ENCODE data around the gene LRRTM3.

Gene LRRTM3

GRCh38 chr10:67098461-67098860, 172.6 kb downstream of the LRRTM3 start:
- H3K9me3 ChIP-seq (ENCODE audit: control insufficient read depth in 1 of 2, low read length in 2 of 2), result no peaks in the 10 kb centered on the region
- H3K4me1 ChIP-seq (ENCODE audit: control insufficient read depth in 1 of 2, insufficient read depth in 2 of 2, low read length in 2 of 2), result no peaks in the 10 kb centered on the region
- H3K27ac ChIP-seq (ENCODE audit: low read depth, low read length), result no peak overlapping the region
- no peaks in the 10 kb centered on the region for H3K27me3 ChIP-seq (ENCODE audit: control insufficient read depth in 1 of 2, insufficient read depth in 2 of 2, low read length in 2 of 2)
- H3K9ac ChIP-seq (ENCODE audit: low read depth in 1 of 2, low read length in 2 of 2), result no peak overlapping the region
- H3K4me3 ChIP-seq (ENCODE audit: low read depth in 1 of 2, low read length in 2 of 2), result no peak overlapping the region
- H3K36me3 ChIP-seq (ENCODE audit: control insufficient read depth in 1 of 2, insufficient read depth in 2 of 2, low read length in 2 of 2), result no peaks in the 10 kb centered on the region

- no peak overlapping the region for H3K9ac ChIP-seq (ENCODE audit: low read depth in 1 of 2, low read length in 2 of 2)
- no peaks in the 10 kb centered on the region for H3K4me1 ChIP-seq (ENCODE audit: control insufficient read depth in 1 of 2, insufficient read depth in 2 of 2, low read length in 2 of 2)
- H3K4me3 ChIP-seq (ENCODE audit: low read depth in 1 of 2, low read length in 2 of 2), result no peak overlapping the region
- no peaks in the 10 kb centered on the region for H3K36me3 ChIP-seq (ENCODE audit: control insufficient read depth in 1 of 2, insufficient read depth in 2 of 2, low read length in 2 of 2)
- H3K27ac ChIP-seq (ENCODE audit: low read depth, low read length), result no peak overlapping the region
- H3K27me3 ChIP-seq (ENCODE audit: control insufficient read depth in 1 of 2, insufficient read depth in 2 of 2, low read length in 2 of 2), result no peaks in the 10 kb centered on the region
- no peaks in the 10 kb centered on the region for H3K9me3 ChIP-seq (ENCODE audit: control insufficient read depth in 1 of 2, low read length in 2 of 2)
These were observed 175.1 kb downstream of the LRRTM3 start for GRCh38 chr10:67100951-67101350.

- Histone ChIP-seq H3K27me3 (ENCODE audit: control insufficient read depth in 1 of 2, insufficient read depth in 2 of 2, low read length in 2 of 2) (no peaks in the 10 kb centered on the region), H3K9ac (ENCODE audit: low read depth in 1 of 2, low read length in 2 of 2) (no peak overlapping the region), H3K4me3 (ENCODE audit: low read depth in 1 of 2, low read length in 2 of 2) (no peak overlapping the region), H3K4me1 (ENCODE audit: control insufficient read depth in 1 of 2, insufficient read depth in 2 of 2, low read length in 2 of 2) (no peaks in the 10 kb centered on the region), H3K9me3 (ENCODE audit: control insufficient read depth in 1 of 2, low read length in 2 of 2) (no peaks in the 10 kb centered on the region), H3K36me3 (ENCODE audit: control insufficient read depth in 1 of 2, insufficient read depth in 2 of 2, low read length in 2 of 2) (no peaks in the 10 kb centered on the region), H3K27ac (ENCODE audit: low read depth, low read length) (no peak overlapping the region)
These were observed 181.8 kb downstream of the LRRTM3 start for GRCh38 chr10:67107670-67108069.

- H3K36me3 ChIP-seq (ENCODE audit: control insufficient read depth in 1 of 2, insufficient read depth in 2 of 2, low read length in 2 of 2), result no peaks in the 10 kb centered on the region
These were observed 184.4 kb downstream of the LRRTM3 start for GRCh38 chr10:67110286-67110685.

GRCh38 chr10:67112765-67113164, 186.9 kb downstream of the LRRTM3 start:
- H3K4me1 ChIP-seq (ENCODE audit: control insufficient read depth in 1 of 2, insufficient read depth in 2 of 2, low read length in 2 of 2), result no peaks in the 10 kb centered on the region
- H3K9ac ChIP-seq (ENCODE audit: low read depth in 1 of 2, low read length in 2 of 2), result no peak overlapping the region
- no peaks in the 10 kb centered on the region for H3K36me3 ChIP-seq (ENCODE audit: control insufficient read depth in 1 of 2, insufficient read depth in 2 of 2, low read length in 2 of 2)
- H3K9me3 ChIP-seq (ENCODE audit: control insufficient read depth in 1 of 2, low read length in 2 of 2), result no peaks in the 10 kb centered on the region
- no peak overlapping the region for H3K4me3 ChIP-seq (ENCODE audit: low read depth in 1 of 2, low read length in 2 of 2)
- H3K27ac ChIP-seq (ENCODE audit: low read depth, low read length), result no peak overlapping the region
- H3K27me3 ChIP-seq (ENCODE audit: control insufficient read depth in 1 of 2, insufficient read depth in 2 of 2, low read length in 2 of 2), result no peaks in the 10 kb centered on the region

More at GRCh38 chr10:67110286-67110685, 184.4 kb downstream of the LRRTM3 start:
- H3K27me3 ChIP-seq (ENCODE audit: control insufficient read depth in 1 of 2, insufficient read depth in 2 of 2, low read length in 2 of 2), result no peaks in the 10 kb centered on the region
- H3K27ac ChIP-seq (ENCODE audit: low read depth, low read length), result no peak overlapping the region
- H3K4me1 ChIP-seq (ENCODE audit: control insufficient read depth in 1 of 2, insufficient read depth in 2 of 2, low read length in 2 of 2), result no peaks in the 10 kb centered on the region
- no peak overlapping the region for H3K4me3 ChIP-seq (ENCODE audit: low read depth in 1 of 2, low read length in 2 of 2)
- H3K9ac ChIP-seq (ENCODE audit: low read depth in 1 of 2, low read length in 2 of 2), result no peak overlapping the region
- H3K9me3 ChIP-seq (ENCODE audit: control insufficient read depth in 1 of 2, low read length in 2 of 2), result no peaks in the 10 kb centered on the region

GRCh38 chr10:67114945-67115344, 189.1 kb downstream of the LRRTM3 start:
- Histone ChIP-seq H3K4me1 (ENCODE audit: control insufficient read depth in 1 of 2, insufficient read depth in 2 of 2, low read length in 2 of 2) (no peaks in the 10 kb centered on the region), H3K36me3 (ENCODE audit: control insufficient read depth in 1 of 2, insufficient read depth in 2 of 2, low read length in 2 of 2) (no peaks in the 10 kb centered on the region), H3K27ac (ENCODE audit: low read depth, low read length) (no peak overlapping the region), H3K4me3 (ENCODE audit: low read depth in 1 of 2, low read length in 2 of 2) (no peak overlapping the region), H3K27me3 (ENCODE audit: control insufficient read depth in 1 of 2, insufficient read depth in 2 of 2, low read length in 2 of 2) (no peaks in the 10 kb centered on the region), H3K9ac (ENCODE audit: low read depth in 1 of 2, low read length in 2 of 2) (no peak overlapping the region), H3K9me3 (ENCODE audit: control insufficient read depth in 1 of 2, low read length in 2 of 2) (no peaks in the 10 kb centered on the region)

- no peaks in the 10 kb centered on the region for H3K36me3 ChIP-seq (ENCODE audit: control insufficient read depth in 1 of 2, insufficient read depth in 2 of 2, low read length in 2 of 2)
- no peaks in the 10 kb centered on the region for H3K4me1 ChIP-seq (ENCODE audit: control insufficient read depth in 1 of 2, insufficient read depth in 2 of 2, low read length in 2 of 2)
- no peaks in the 10 kb centered on the region for H3K27me3 ChIP-seq (ENCODE audit: control insufficient read depth in 1 of 2, insufficient read depth in 2 of 2, low read length in 2 of 2)
- no peaks in the 10 kb centered on the region for H3K9me3 ChIP-seq (ENCODE audit: control insufficient read depth in 1 of 2, low read length in 2 of 2)
- no peak overlapping the region for H3K9ac ChIP-seq (ENCODE audit: low read depth in 1 of 2, low read length in 2 of 2)
- no peak overlapping the region for H3K27ac ChIP-seq (ENCODE audit: low read depth, low read length)
- H3K4me3 ChIP-seq (ENCODE audit: low read depth in 1 of 2, low read length in 2 of 2), result no peak overlapping the region
These were observed 190.1 kb downstream of the LRRTM3 start for GRCh38 chr10:67115972-67116371.

- Histone ChIP-seq H3K9me3 (ENCODE audit: control insufficient read depth in 1 of 2, low read length in 2 of 2) (no peaks in the 10 kb centered on the region), H3K36me3 (ENCODE audit: control insufficient read depth in 1 of 2, insufficient read depth in 2 of 2, low read length in 2 of 2) (no peaks in the 10 kb centered on the region), H3K4me3 (ENCODE audit: low read depth in 1 of 2, low read length in 2 of 2) (no peak overlapping the region), H3K9ac (ENCODE audit: low read depth in 1 of 2, low read length in 2 of 2) (no peak overlapping the region), H3K27ac (ENCODE audit: low read depth, low read length) (no peak overlapping the region), H3K27me3 (ENCODE audit: control insufficient read depth in 1 of 2, insufficient read depth in 2 of 2, low read length in 2 of 2) (no peaks in the 10 kb centered on the region), H3K4me1 (ENCODE audit: control insufficient read depth in 1 of 2, insufficient read depth in 2 of 2, low read length in 2 of 2) (no peaks in the 10 kb centered on the region)
These were observed 193.8 kb downstream of the LRRTM3 start for GRCh38 chr10:67119651-67120050.

- Histone ChIP-seq H3K4me3 (ENCODE audit: low read depth in 1 of 2, low read length in 2 of 2) (no peak overlapping the region), H3K9me3 (ENCODE audit: control insufficient read depth in 1 of 2, low read length in 2 of 2) (no peaks in the 10 kb centered on the region), H3K9ac (ENCODE audit: low read depth in 1 of 2, low read length in 2 of 2) (no peak overlapping the region)
These were observed 201.6 kb downstream of the LRRTM3 start for GRCh38 chr10:67127441-67127840.

GRCh38 chr10:67140641-67141040, 214.8 kb downstream of the LRRTM3 start:
- H3K4me1 ChIP-seq (ENCODE audit: control insufficient read depth in 1 of 2, insufficient read depth in 2 of 2, low read length in 2 of 2), result no peaks in the 10 kb centered on the region
- no peak overlapping the region for H3K9ac ChIP-seq (ENCODE audit: low read depth in 1 of 2, low read length in 2 of 2)
- no peaks in the 10 kb centered on the region for H3K9me3 ChIP-seq (ENCODE audit: control insufficient read depth in 1 of 2, low read length in 2 of 2)

More at GRCh38 chr10:67127441-67127840, 201.6 kb downstream of the LRRTM3 start:
- no peaks in the 10 kb centered on the region for H3K4me1 ChIP-seq (ENCODE audit: control insufficient read depth in 1 of 2, insufficient read depth in 2 of 2, low read length in 2 of 2)
- H3K27ac ChIP-seq (ENCODE audit: low read depth, low read length), result no peak overlapping the region
- no peaks in the 10 kb centered on the region for H3K36me3 ChIP-seq (ENCODE audit: control insufficient read depth in 1 of 2, insufficient read depth in 2 of 2, low read length in 2 of 2)
- no peaks in the 10 kb centered on the region for H3K27me3 ChIP-seq (ENCODE audit: control insufficient read depth in 1 of 2, insufficient read depth in 2 of 2, low read length in 2 of 2)

GRCh38 chr10:67141300-67141699, 215.5 kb downstream of the LRRTM3 start:
- Histone ChIP-seq H3K27ac (ENCODE audit: low read depth, low read length) (no peak overlapping the region), H3K36me3 (ENCODE audit: control insufficient read depth in 1 of 2, insufficient read depth in 2 of 2, low read length in 2 of 2) (no peaks in the 10 kb centered on the region), H3K9me3 (ENCODE audit: control insufficient read depth in 1 of 2, low read length in 2 of 2) (no peaks in the 10 kb centered on the region), H3K4me1 (ENCODE audit: control insufficient read depth in 1 of 2, insufficient read depth in 2 of 2, low read length in 2 of 2) (no peaks in the 10 kb centered on the region), H3K9ac (ENCODE audit: low read depth in 1 of 2, low read length in 2 of 2) (no peak overlapping the region), H3K4me3 (ENCODE audit: low read depth in 1 of 2, low read length in 2 of 2) (no peak overlapping the region), H3K27me3 (ENCODE audit: control insufficient read depth in 1 of 2, insufficient read depth in 2 of 2, low read length in 2 of 2) (no peaks in the 10 kb centered on the region)

More at GRCh38 chr10:67140641-67141040, 214.8 kb downstream of the LRRTM3 start:
- H3K27me3 ChIP-seq (ENCODE audit: control insufficient read depth in 1 of 2, insufficient read depth in 2 of 2, low read length in 2 of 2), result no peaks in the 10 kb centered on the region
- H3K27ac ChIP-seq (ENCODE audit: low read depth, low read length), result no peak overlapping the region
- no peaks in the 10 kb centered on the region for H3K36me3 ChIP-seq (ENCODE audit: control insufficient read depth in 1 of 2, insufficient read depth in 2 of 2, low read length in 2 of 2)
- H3K4me3 ChIP-seq (ENCODE audit: low read depth in 1 of 2, low read length in 2 of 2), result no peak overlapping the region

Data from duodenal mucosa (tissue), 2 donors.